Measurements from ENCODE around the gene NEK1. TPM values are rescaled to one million over a fixed set of nuclear protein-coding genes. Genes with fewer than 3 reads are reported as not detected.

The NEK1 gene
- total RNA-seq, 1 experiment from 2014 or later, result 8.7 TPM

DNA sequence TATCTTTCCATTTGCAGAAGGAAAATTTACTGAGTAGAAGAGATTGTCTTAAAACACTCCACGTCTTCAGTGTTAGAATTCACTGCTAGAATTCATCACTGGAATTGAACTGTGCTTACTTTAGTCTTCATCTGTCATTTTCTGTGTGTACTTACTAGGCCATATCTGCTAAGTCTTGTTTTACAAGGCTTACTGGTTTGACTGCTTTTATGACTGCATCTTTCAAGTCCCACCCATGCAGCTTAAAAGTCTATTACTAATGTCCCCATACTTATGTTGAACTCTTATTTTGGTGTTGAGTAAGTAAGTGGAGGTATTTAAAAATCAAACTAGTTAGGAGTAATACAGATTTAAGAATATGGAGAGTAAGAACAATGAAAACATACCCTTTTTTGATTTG, 22.6 kb upstream of the NEK1 start:
- peak in 1 of 2 experiments; percentile 67 for DNase-seq
- CTCF ChIA-PET, result interaction anchor here (0.6 kb wide), 1 partner anchor 493 kb away, joined by 3 read pairs; no protein-coding TSS in a partner anchor
- intact Hi-C loops (cut with micrococcal nuclease; ENCODE audit: unreplicated experiment), result loop anchor here (1.0 to 2.0 kb wide), 3 partner anchors 10 to 25 kb away; partner anchors contain the start of gene CLCN3
- no peaks in the 10 kb centered on the region for H3K36me3 ChIP-seq (ENCODE audit: control insufficient read depth, insufficient read depth, low read length)
- H3K9me3 ChIP-seq, result no peaks in the 10 kb centered on the region
- Mint-ChIP-seq H3K36me3 (ENCODE audit: insufficient read depth, unreplicated experiment) (peaks cover 4% of the 10 kb centered on the region), H3K4me1 (ENCODE audit: low read depth, unreplicated experiment) (peaks cover 11% of the 10 kb centered on the region), H3K27me3 (ENCODE audit: insufficient read depth, unreplicated experiment) (no peaks in the 10 kb centered on the region), H3K9me3 (ENCODE audit: unreplicated experiment) (no peaks in the 10 kb centered on the region), H3K27ac (ENCODE audit: unreplicated experiment) (no peak overlapping the region), H3K4me3 (ENCODE audit: unreplicated experiment) (peak overlapping the region; percentile 12)
- TF ChIP-seq, protein P1, sequence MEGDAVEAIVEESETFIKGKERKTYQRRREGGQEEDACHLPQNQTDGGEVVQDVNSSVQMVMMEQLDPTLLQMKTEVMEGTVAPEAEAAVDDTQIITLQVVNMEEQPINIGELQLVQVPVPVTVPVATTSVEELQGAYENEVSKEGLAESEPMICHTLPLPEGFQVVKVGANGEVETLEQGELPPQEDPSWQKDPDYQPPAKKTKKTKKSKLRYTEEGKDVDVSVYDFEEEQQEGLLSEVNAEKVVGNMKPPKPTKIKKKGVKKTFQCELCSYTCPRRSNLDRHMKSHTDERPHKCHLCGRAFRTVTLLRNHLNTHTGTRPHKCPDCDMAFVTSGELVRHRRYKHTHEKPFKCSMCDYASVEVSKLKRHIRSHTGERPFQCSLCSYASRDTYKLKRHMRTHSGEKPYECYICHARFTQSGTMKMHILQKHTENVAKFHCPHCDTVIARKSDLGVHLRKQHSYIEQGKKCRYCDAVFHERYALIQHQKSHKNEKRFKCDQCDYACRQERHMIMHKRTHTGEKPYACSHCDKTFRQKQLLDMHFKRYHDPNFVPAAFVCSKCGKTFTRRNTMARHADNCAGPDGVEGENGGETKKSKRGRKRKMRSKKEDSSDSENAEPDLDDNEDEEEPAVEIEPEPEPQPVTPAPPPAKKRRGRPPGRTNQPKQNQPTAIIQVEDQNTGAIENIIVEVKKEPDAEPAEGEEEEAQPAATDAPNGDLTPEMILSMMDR (IDR thresholded peaks at IDR 0.05; ENCODE audit: insufficient read depth in 1 of 2, low read depth in 1 of 2, low read length in 1 of 2, severe bottlenecking in 1 of 2, unreplicated experiment in 1 of 2), result no peak
- BruUV-seq (replicated peaks), result no TSS peak
- H3K27me3 ChIP-seq (replicated peaks; ENCODE audit: control insufficient read depth, insufficient read depth, low read length), result no peaks in the 10 kb centered on the region
- peaks cover 16% of the 10 kb centered on the region for H3K4me1 ChIP-seq
- H3K4me3 ChIP-seq (ENCODE audit: low read depth, low read length), result no peak overlapping the region
- POLR2A ChIA-PET, result no interaction called here

DNA sequence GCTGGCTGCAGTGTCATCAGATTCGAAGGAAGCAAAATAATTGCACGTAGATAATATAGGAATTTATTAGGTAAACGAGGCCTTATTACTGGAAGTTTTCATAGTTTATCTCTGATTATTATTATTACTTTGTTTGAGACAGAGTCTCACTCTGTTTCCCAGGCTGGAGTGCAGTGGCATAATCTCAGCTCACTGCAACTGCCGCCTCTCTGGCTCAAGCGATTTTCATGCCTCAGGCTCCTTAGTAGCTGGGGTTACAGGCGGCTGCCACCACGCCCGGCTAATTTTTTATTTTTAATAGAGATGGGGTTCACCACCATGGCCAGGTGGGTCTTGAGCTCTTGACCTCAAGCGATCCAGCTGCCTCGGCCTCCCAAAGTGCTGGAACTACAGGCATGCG, 20.5 kb upstream of the NEK1 start:
- CTCF ChIA-PET, result no interaction called here
- intact Hi-C loops (cut with micrococcal nuclease; ENCODE audit: unreplicated experiment), result no loop called here
- Mint-ChIP-seq H3K36me3 (ENCODE audit: insufficient read depth, unreplicated experiment) (peaks cover 2% of the 10 kb centered on the region), H3K27me3 (ENCODE audit: insufficient read depth, unreplicated experiment) (no peaks in the 10 kb centered on the region), H3K4me1 (ENCODE audit: low read depth, unreplicated experiment) (peaks cover 11% of the 10 kb centered on the region), H3K9me3 (ENCODE audit: unreplicated experiment) (no peaks in the 10 kb centered on the region), H3K27ac (ENCODE audit: unreplicated experiment) (no peak overlapping the region), H3K4me3 (ENCODE audit: unreplicated experiment) (no peak overlapping the region)
- no TSS peak for BruUV-seq (replicated peaks)
- DNase-seq, result no peak
- Histone ChIP-seq H3K27me3 (replicated peaks; ENCODE audit: control insufficient read depth, insufficient read depth, low read length) (no peaks in the 10 kb centered on the region), H3K36me3 (ENCODE audit: control insufficient read depth, insufficient read depth, low read length) (no peaks in the 10 kb centered on the region), H3K9me3 (no peaks in the 10 kb centered on the region), H3K4me1 (peaks cover 22% of the 10 kb centered on the region), H3K4me3 (ENCODE audit: low read depth, low read length) (no peak overlapping the region)
- POLR2A ChIA-PET, result no interaction called here
- TF ChIP-seq, protein P1 (IDR thresholded peaks at IDR 0.05; ENCODE audit: insufficient read depth in 1 of 2, low read depth in 1 of 2, low read length in 1 of 2, severe bottlenecking in 1 of 2, unreplicated experiment in 1 of 2), result no peak

- peaks cover 18% of the 10 kb centered on the region for H3K4me1 ChIP-seq
- H3K4me3 Mint-ChIP-seq (ENCODE audit: unreplicated experiment), result no peak overlapping the region
- no peaks in the 10 kb centered on the region for H3K9me3 ChIP-seq
- H3K36me3 ChIP-seq (ENCODE audit: control insufficient read depth, insufficient read depth, low read length), result no peaks in the 10 kb centered on the region
- TF ChIP-seq, protein P1 (IDR thresholded peaks at IDR 0.05; ENCODE audit: insufficient read depth in 1 of 2, low read depth in 1 of 2, low read length in 1 of 2, severe bottlenecking in 1 of 2, unreplicated experiment in 1 of 2), result no peak
- CTCF ChIA-PET, result no interaction called here
- no peaks in the 10 kb centered on the region for H3K36me3 Mint-ChIP-seq (ENCODE audit: insufficient read depth, unreplicated experiment)
- no peak for DNase-seq
- no peaks in the 10 kb centered on the region for H3K27me3 ChIP-seq (replicated peaks; ENCODE audit: control insufficient read depth, insufficient read depth, low read length)
- no TSS peak for BruUV-seq (replicated peaks)
- H3K9me3 Mint-ChIP-seq (ENCODE audit: unreplicated experiment), result no peaks in the 10 kb centered on the region
- POLR2A ChIA-PET, result interaction anchor here (0.6 kb wide), 1 partner anchor 10 kb away, joined by 4 read pairs; the partner anchor contains the start of gene CLCN3
- no peak overlapping the region for H3K27ac Mint-ChIP-seq (ENCODE audit: unreplicated experiment)
- no peak overlapping the region for H3K4me3 ChIP-seq (ENCODE audit: low read depth, low read length)
- H3K27me3 Mint-ChIP-seq (ENCODE audit: insufficient read depth, unreplicated experiment), result no peaks in the 10 kb centered on the region
- H3K4me1 Mint-ChIP-seq (ENCODE audit: low read depth, unreplicated experiment), result peaks cover 8% of the 10 kb centered on the region
- intact Hi-C loops (cut with micrococcal nuclease; ENCODE audit: unreplicated experiment), result no loop called here
These were observed 17.7 kb upstream of the NEK1 start for GRCh38 chr4:169630069-169630468.
